GM23338 (cell line): ENCODE measurements around the gene ZSCAN2. TPM values are rescaled to one million over a fixed set of nuclear protein-coding genes. Genes with fewer than 3 reads are reported as not detected.
"Not testable (repeated sequence)": the region's sequence is repeated elsewhere in the genome, so short reads cannot be mapped to it uniquely, and the experiment has no call there.

Experiments used
- ATAC-seq: fragments of 200-7000 bp; cut with Tn5 transposase; 3 replicates; pipeline ENCODE4 v1.9.1; 2020
- DNase-seq: peaks from one replicate; pipeline ENCODE4 v3.0.0-alpha.2; 2015; ENCODE audit warnings: low spot score
- H2AFZ ChIP-seq: fragments of 200-600 bp; sonication (generic); 2 replicates; pipeline ENCODE4 v1.8.0; 2016; ENCODE audit warnings: antibody characterized with exemption, mild to moderate bottlenecking, moderate library complexity
- H3F3A ChIP-seq: fragments of 200-600 bp; sonication (generic); replicated peaks from 2 replicates; pipeline ENCODE4 v1.8.0; 2017; ENCODE audit warnings: antibody characterized with exemption, mixed run types, low read depth
- H3K27ac ChIP-seq: fragments of 200-600 bp; sonication (generic); 2 replicates; pipeline ENCODE4 v1.6.1; 2016; ENCODE audit warnings: low read depth
- H3K27me3 ChIP-seq: fragments of 200-600 bp; sonication (generic); 2 replicates; pipeline ENCODE4 v1.8.0; 2016; ENCODE audit warnings: mild to moderate bottlenecking, mixed run types, moderate library complexity; ENCODE audit not compliant: insufficient read depth
- H3K36me3 ChIP-seq: fragments of 200-600 bp; sonication (generic); 2 replicates; pipeline ENCODE4 v1.8.0; 2016; ENCODE audit warnings: mild to moderate bottlenecking; ENCODE audit not compliant: insufficient read depth
- H3K4me1 ChIP-seq: fragments of 200-600 bp; sonication (generic); 2 replicates; pipeline ENCODE4 v1.8.0; 2016; ENCODE audit warnings: mild to moderate bottlenecking, moderate library complexity; ENCODE audit not compliant: insufficient read depth
- H3K4me2 ChIP-seq: fragments of 200-600 bp; sonication (generic); 2 replicates; pipeline ENCODE4 v1.7.1; 2017; ENCODE audit warnings: mixed run types
- H3K4me3 ChIP-seq: fragments of 200-600 bp; sonication (generic); 2 replicates; pipeline ENCODE4 v1.6.1; 2016; ENCODE audit warnings: mixed run types
- H3K79me2 ChIP-seq: fragments of 200-600 bp; sonication (generic); replicated peaks from 2 replicates; pipeline ENCODE4 v1.8.0; 2017; ENCODE audit warnings: mild to moderate bottlenecking; ENCODE audit not compliant: insufficient read depth
- H3K9me2 ChIP-seq: fragments of 200-600 bp; sonication (generic); 2 replicates; pipeline ENCODE4 v1.8.0; 2017; ENCODE audit not compliant: insufficient read depth
- H4K20me1 ChIP-seq: fragments of 200-600 bp; sonication (generic); replicated peaks from 2 replicates; pipeline ENCODE4 v1.8.0; 2017; ENCODE audit warnings: mild to moderate bottlenecking; ENCODE audit not compliant: insufficient read depth
- H3K27ac Mint-ChIP-seq: 2 replicates; pipeline ENCODE4 v1.8.0; 2020; ENCODE audit warnings: inconsistent platforms, mild to moderate bottlenecking, moderate library complexity, mixed read lengths
- H3K27me3 Mint-ChIP-seq: 3 replicates; pipeline ENCODE4 v1.8.0; 2022; ENCODE audit warnings: low read depth, mild to moderate bottlenecking, moderate library complexity, mixed read lengths, inconsistent platforms; ENCODE audit not compliant: insufficient read depth, poor library complexity
- H3K36me3 Mint-ChIP-seq: 3 replicates; pipeline ENCODE4 v1.8.0; 2021; ENCODE audit warnings: low read depth, mild to moderate bottlenecking, inconsistent platforms, moderate library complexity, mixed read lengths
- H3K4me1 Mint-ChIP-seq: 3 replicates; pipeline ENCODE4 v1.8.0; 2020; ENCODE audit warnings: mild to moderate bottlenecking, inconsistent platforms, mixed read lengths
- H3K4me3 Mint-ChIP-seq: 3 replicates; pipeline ENCODE4 v1.8.0; 2021; ENCODE audit warnings: moderate library complexity, mild to moderate bottlenecking, inconsistent platforms, mixed read lengths
- H3K9me3 Mint-ChIP-seq: 3 replicates; pipeline ENCODE4 v1.8.0; 2020; ENCODE audit warnings: moderate library complexity, mild to moderate bottlenecking, inconsistent platforms, mixed read lengths
- CREB1 ChIP-seq: fragments of 250-450 bp; sonication (Bioruptor Pico); IDR thresholded peaks from 2 replicates; pipeline ENCODE4 v1.5.0; 2020; ENCODE audit warnings: low read depth, mild to moderate bottlenecking, moderate library complexity
- JUNB ChIP-seq: IDR thresholded peaks from one replicate; pipeline ENCODE4 v1.6.1; 2016; ENCODE audit warnings: antibody characterized with exemption; ENCODE audit not compliant: unreplicated experiment
- POLR2AphosphoS5 ChIP-seq: IDR thresholded peaks from 2 replicates; pipeline ENCODE4 v1.6.1; 2016; ENCODE audit warnings: antibody characterized with exemption, low read depth
- polyA plus RNA-seq: library from polyadenylated mRNA; unstranded; fragments of >200 nt; fragmentation: Nextera tagmentation; extraction: Ambion mirVana; gene quantifications from 2 replicates; pipeline ENCODE4 v1.2.1, GENCODE V29; 2016
- total RNA-seq: library from RNA; depleted of rRNA; stranded (reverse); fragments of >200 nt; shearing (Covaris generic); gene quantifications from 2 replicates; pipeline ENCODE4 v1.2.3, GENCODE V29; 2014
- TF ChIP-seq, protein P1 (sequence below), 2 experiments: fragments of 200-600 bp in 1 of 2; sonication (generic) in 1 of 2; conservative IDR thresholded peaks; 2 replicates each; pipeline versions ENCODE4 v1.5.1 to v1.6.1; 2016 to 2017; ENCODE audit warnings: antibody characterized with exemption in 2 of 2, low read depth in 2 of 2, mild to moderate bottlenecking in 2 of 2, moderate library complexity in 1 of 2

The ZSCAN2 gene
- total and polyA plus RNA-seq, 2 experiments from 2014 or later: 45.8 to 63.9 TPM

DNA sequence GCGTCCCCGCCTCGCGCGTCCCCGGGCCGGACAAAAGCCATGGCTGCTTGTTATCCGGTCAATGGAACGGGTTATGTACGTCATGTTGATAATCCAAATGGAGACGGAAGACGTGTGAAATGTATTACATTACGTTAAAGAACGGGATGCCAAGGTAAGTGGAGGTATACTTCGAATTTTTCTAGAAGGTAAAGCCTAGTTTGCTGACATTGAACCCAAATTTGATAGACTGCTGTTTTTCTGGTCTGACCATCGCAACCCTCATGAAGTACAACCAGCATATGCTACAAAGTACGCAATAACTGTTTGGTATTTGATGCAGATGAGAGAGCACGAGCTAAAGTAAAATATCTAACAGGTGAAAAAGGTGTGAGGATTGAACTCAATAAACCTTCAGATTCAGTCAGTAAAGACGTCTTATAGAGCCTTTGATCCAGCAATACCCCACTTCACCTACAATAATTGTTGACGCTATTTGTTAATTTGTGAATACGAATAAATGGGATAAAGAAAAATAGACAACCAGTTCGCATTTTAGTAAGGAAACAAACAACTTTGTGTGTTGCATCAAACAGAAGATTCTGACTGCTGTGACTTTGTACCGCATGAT is 33.5 kb downstream of the ZSCAN2 start:
- H4K20me1 ChIP-seq: no peaks in the 10 kb centered on the region
- no peak for ATAC-seq
- Mint-ChIP-seq H3K36me3 (peaks cover 24% of the 10 kb centered on the region), H3K27ac (no peak overlapping the region), H3K4me3 (peak overlapping the region; percentile 72), H3K27me3 (peaks cover 16% of the 10 kb centered on the region), H3K4me1 (peaks cover 37% of the 10 kb centered on the region), H3K9me3 (no peaks in the 10 kb centered on the region)
- H3K4me2 ChIP-seq: peak overlapping the region; percentile 87
- no peak overlapping the region for H3K27ac ChIP-seq
- H3K36me3 ChIP-seq: no peaks in the 10 kb centered on the region; the same call in 1 of the 2 replicates
- H2AFZ ChIP-seq: peak overlapping the region; percentile 33; the same call in 1 of the 2 replicates
- no peaks in the 10 kb centered on the region for H3K9me2 ChIP-seq
- H3K4me3 ChIP-seq: peak overlapping the region; percentile 61
- H3K79me2 ChIP-seq: no peaks in the 10 kb centered on the region; the same call in 1 of the 2 replicates
- H3K4me1 ChIP-seq: peaks cover 42% of the 10 kb centered on the region
- H3F3A ChIP-seq: peaks cover 20% of the 10 kb centered on the region
- DNase-seq: no peak
- H3K27me3 ChIP-seq: peaks cover 23% of the 10 kb centered on the region
- TF ChIP-seq, protein P1, sequence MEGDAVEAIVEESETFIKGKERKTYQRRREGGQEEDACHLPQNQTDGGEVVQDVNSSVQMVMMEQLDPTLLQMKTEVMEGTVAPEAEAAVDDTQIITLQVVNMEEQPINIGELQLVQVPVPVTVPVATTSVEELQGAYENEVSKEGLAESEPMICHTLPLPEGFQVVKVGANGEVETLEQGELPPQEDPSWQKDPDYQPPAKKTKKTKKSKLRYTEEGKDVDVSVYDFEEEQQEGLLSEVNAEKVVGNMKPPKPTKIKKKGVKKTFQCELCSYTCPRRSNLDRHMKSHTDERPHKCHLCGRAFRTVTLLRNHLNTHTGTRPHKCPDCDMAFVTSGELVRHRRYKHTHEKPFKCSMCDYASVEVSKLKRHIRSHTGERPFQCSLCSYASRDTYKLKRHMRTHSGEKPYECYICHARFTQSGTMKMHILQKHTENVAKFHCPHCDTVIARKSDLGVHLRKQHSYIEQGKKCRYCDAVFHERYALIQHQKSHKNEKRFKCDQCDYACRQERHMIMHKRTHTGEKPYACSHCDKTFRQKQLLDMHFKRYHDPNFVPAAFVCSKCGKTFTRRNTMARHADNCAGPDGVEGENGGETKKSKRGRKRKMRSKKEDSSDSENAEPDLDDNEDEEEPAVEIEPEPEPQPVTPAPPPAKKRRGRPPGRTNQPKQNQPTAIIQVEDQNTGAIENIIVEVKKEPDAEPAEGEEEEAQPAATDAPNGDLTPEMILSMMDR (conservative IDR thresholded peaks at IDR 0.05; ENCODE audit: low read depth in 2 of 2): no peak
- peak; percentile 26; the same call in 1 of the 2 replicates for TF ChIP-seq CREB1 (CRISPR knock-in tag)

DNA sequence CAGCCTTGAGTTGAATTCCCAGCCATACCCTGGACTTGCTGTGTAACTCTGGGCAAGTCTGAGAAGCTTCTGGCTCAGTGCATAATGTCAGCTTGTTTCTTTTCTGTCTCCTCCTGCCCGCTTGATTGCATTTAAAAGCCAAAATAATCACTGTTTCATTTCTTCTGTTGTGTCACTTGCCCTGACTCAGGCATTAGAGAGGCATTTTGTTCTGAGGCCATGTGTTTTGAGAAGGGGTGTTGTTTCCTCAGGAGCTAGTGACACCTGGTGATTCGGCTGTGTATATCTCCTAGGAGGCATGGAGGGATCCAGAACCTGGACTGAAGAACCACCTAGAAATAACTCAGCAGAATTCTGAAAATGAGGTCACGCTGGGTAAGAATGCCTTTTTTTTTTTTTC is 37.3 kb downstream of the ZSCAN2 start:
- Mint-ChIP-seq H3K4me3 (no peak overlapping the region), H3K9me3 (no peaks in the 10 kb centered on the region), H3K27ac (peak overlapping the region; percentile 76), H3K4me1 (peaks cover 20% of the 10 kb centered on the region), H3K27me3 (peaks cover 9% of the 10 kb centered on the region), H3K36me3 (peaks cover 53% of the 10 kb centered on the region)
- 0 out of 2 replicates have a peak overlapping the region, but pooled peaks have one; percentile 30 for H3K4me2 ChIP-seq
- H3K9me2 ChIP-seq: no peaks in the 10 kb centered on the region
- H3K27ac ChIP-seq: peak overlapping the region; percentile 78
- TF ChIP-seq POLR2AphosphoS5: no peak
- TF ChIP-seq, protein P1 (conservative IDR thresholded peaks at IDR 0.05; ENCODE audit: low read depth in 2 of 2): peak; percentile 55 to 89
- no peak for TF ChIP-seq JUNB
- no peaks in the 10 kb centered on the region for H3K79me2 ChIP-seq
- DNase-seq: peak; percentile 75
- H3K4me1 ChIP-seq: peaks cover 26% of the 10 kb centered on the region
- H3K4me3 ChIP-seq: no peak overlapping the region
- ATAC-seq: peak; percentile 35
- no peak overlapping the region for H2AFZ ChIP-seq
- no peaks in the 10 kb centered on the region for H4K20me1 ChIP-seq
- peaks cover 7% of the 10 kb centered on the region; the same call in 1 of the 2 replicates for H3F3A ChIP-seq
- peaks cover 7% of the 10 kb centered on the region for H3K36me3 ChIP-seq
- peaks cover 12% of the 10 kb centered on the region for H3K27me3 ChIP-seq

DNA sequence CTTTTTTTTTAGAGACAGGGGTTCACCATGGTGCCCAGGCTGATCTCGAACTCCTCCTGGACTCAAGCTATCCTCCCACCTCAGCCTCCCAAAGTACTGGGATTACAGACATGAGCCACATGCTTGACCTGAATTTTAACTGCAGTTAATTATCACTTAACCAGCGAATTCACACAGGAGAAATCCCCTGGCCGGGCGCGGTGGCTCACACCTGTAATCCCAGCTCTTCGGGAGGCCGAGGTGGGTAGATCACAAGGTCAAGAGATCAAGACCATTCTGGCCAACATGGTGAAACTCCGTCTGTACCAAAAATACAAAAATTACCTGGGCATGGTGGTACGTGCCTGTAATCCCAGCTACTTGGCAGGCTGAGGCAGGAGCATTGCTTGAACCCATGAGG is 41.1 kb downstream of the ZSCAN2 start:
- H3K27ac ChIP-seq, H3K9me3 Mint-ChIP-seq, H3K4me3 Mint-ChIP-seq, H3K4me1 Mint-ChIP-seq, H3K27me3 ChIP-seq, H3K4me2 ChIP-seq, H3K4me3 ChIP-seq, H3K27ac Mint-ChIP-seq, DNase-seq, H3K9me2 ChIP-seq, H2AFZ ChIP-seq, H3K27me3 Mint-ChIP-seq, ATAC-seq, H3K79me2 ChIP-seq, H4K20me1 ChIP-seq, H3F3A ChIP-seq: not testable (repeated sequence)
- peaks cover 69% of the 10 kb centered on the region for H3K36me3 Mint-ChIP-seq
- Histone ChIP-seq H3K4me1 (peaks cover 11% of the 10 kb centered on the region; the same call in 1 of the 2 replicates), H3K36me3 (peaks cover 31% of the 10 kb centered on the region)

DNA sequence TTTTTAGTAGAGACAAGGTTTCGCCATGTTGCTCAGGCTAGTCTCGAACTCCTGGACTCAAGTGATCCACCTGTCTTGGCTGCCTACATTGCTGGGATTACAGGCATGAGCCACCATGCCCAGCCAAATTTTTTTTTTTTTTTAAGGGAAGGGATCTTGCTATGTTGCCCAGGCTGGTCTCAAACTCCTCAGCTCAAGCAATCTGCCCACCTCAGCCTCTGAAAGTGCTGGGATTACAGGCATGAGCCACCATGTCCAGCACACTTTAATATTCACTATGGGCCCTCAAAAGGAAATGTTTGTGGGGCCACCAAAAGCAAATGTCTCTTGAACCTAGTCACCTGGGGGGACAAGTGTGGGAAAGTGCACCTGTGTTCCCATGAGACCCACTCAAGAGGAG is 41.8 kb downstream of the ZSCAN2 start:
- not testable (repeated sequence) for H2AFZ ChIP-seq, H3K4me2 ChIP-seq, H3K4me3 ChIP-seq, H3K9me3 Mint-ChIP-seq, H3K9me2 ChIP-seq, H3K4me3 Mint-ChIP-seq, H3K27me3 Mint-ChIP-seq, DNase-seq, H3K27ac ChIP-seq, H4K20me1 ChIP-seq, H3K27me3 ChIP-seq, H3K4me1 Mint-ChIP-seq, H3K27ac Mint-ChIP-seq, H3K4me1 ChIP-seq, ATAC-seq, H3F3A ChIP-seq, H3K79me2 ChIP-seq
- peaks cover 37% of the 10 kb centered on the region for H3K36me3 ChIP-seq
- peaks cover 74% of the 10 kb centered on the region for H3K36me3 Mint-ChIP-seq
